Suppressor macrophage treated with lipopolysaccharide for 4 hours (primary cell): ENCODE results near the gene PLSCR3.
A peak's percentile ranks its signal among the peaks of the same experiment; 100 is the strongest.

Experiments
- DNase-seq: peaks from one replicate; pipeline ENCODE4 v3.0.0-alpha.2; 2020

Gene PLSCR3

GRCh38 chr17:7394452-7395191 lies at the start of gene PLSCR3:
PLSCR3 (minus strand) TSS chr17:7394525; CDS start chr17:7394110, 415 bp downstream.
- peak; percentile 84 for DNase-seq

DNA sequence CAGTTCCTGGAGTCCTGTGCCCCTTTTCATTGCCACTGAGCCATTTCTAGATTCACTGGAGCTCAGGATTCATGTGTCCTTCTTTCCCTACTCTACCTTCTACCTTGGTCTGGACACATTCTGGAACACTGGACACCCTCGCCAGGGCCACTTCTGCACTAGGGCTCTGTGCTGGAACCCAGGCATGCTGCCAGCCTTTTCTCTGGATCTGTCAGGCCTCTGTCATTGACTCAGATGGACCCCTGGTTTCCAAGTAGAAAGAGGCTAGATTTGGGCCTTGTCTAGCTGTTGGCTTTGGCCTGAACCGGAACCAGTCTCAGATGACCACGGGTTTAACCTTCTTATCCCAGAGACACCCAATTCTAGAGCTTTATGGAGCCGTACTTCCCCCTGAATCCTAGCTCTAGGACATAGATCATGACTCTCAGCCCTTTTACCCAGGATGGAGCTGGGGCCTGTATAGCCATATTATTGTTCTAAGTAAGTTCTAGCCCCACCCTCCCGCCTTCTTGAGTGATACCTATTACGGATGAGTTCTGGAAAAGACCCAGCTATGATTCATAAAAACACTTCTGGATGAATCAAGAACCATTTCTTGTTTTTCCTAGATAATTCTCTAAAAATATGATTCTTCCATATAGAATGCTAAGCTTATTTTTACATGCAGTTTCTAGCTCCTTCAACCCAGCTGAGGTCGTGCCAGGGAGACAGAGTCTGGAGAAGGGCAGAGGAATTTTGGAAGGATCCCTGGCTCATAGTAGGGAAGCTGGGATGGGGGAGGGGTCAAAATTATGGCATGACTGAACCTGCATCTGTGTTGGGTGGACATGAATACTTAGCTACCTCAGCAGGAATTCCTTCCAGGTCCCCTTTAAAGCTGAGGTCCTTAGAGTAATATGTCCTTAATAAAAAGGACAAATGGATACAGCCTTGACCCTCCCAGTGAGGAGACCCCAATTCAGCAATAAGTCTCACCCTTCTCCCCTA lies 49.5 kb upstream of the PLSCR3 start:
- DNase-seq: no peak

GRCh38 chr17:7442142-7442541 lies 47.8 kb upstream of the PLSCR3 start:
- DNase-seq: no peak

DNA sequence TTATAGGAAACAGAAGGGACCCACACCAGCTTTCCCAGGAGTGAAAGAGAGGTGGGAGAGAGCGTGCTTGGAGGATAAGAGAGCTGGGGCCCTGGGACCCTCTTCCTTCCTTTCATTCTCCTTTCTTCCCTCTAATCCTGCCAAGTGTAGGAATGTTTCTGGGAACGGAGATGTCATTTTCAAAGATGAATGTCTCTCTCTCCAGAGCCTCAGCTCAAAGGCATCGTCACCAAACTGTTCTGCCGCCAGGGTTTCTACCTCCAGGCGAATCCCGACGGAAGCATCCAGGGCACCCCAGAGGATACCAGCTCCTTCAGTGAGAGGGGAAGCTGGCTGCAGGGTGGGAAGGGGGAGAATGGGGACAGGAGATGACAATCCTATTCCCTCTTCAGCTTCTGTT lies 46.9 kb upstream of the PLSCR3 start:
- no peak for DNase-seq

DNA sequence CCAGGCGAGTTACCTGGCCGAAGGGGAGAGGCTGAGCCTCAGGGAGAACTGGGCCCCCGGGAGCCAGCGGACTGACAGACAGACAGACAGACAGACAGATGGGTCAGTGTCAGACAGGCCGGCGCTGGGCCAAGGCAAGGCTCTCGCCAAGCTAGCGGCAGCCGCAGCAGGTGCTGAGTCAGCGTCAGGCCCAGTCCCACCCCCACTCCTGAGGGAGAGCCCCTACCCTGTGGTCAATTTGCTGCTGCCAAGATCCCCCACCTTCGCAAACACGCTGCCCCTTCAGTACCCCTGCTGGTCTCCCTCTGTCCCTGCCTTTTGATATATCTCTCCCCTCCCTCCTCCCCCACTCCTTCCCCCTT lies 46.5 kb upstream of the PLSCR3 start:
- peak; percentile 24 for DNase-seq

GRCh38 chr17:7440113-7440833 lies 45.9 kb upstream of the PLSCR3 start:
- DNase-seq: peak; percentile 54

- DNase-seq: no peak
Measured at GRCh38 chr17:7439462-7440112, 45.3 kb upstream of the PLSCR3 start, which contains the start of gene FGF11. FGF11 (plus strand) TSS chr17:7439512; CDS start chr17:7439621, 109 bp downstream.

DNA sequence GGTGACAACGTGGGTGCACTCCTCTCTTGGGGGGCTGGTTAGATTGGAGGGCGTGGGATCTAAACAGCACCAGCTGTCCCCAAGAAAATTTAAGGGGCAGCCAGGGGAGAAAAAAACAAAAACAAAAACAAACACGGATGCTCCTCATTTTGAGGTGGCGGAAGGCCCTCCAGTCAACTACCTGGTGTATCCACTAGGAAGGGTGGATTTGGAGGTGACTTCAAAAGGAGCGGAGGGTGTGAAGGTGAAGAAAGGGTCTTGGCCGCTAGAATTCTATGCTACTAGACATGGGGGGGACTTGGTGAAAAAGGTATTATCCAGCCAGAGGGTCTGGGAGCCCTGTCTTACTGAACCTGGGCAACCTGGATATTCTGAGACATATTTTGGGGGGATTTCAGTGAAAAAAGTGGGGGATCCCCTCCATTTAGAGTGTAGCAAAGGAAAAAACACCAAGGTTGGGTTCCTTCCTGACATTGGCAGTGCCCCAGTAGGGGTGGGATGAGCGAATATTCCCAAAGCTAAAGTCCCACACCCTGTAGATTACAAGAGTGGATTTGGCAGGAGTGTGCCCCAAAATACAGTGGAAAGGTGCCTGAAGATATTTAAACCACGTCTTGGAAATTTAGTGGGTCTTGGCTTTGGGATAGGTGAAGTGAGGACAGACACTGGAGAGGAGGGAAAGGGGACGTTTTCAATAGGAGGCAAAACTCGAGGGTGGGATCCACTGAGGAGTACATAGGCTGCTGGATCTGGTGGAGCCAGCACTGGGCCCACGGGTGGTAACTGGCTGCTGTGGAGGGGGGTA lies 44.5 kb upstream of the PLSCR3 start:
- no peak for DNase-seq

GRCh38 chr17:7437950-7438614 lies 43.8 kb upstream of the PLSCR3 start:
- DNase-seq: peak; percentile 66

GRCh38 chr17:7437369-7437863 lies 43.1 kb upstream of the PLSCR3 start:
- no peak for DNase-seq

DNA sequence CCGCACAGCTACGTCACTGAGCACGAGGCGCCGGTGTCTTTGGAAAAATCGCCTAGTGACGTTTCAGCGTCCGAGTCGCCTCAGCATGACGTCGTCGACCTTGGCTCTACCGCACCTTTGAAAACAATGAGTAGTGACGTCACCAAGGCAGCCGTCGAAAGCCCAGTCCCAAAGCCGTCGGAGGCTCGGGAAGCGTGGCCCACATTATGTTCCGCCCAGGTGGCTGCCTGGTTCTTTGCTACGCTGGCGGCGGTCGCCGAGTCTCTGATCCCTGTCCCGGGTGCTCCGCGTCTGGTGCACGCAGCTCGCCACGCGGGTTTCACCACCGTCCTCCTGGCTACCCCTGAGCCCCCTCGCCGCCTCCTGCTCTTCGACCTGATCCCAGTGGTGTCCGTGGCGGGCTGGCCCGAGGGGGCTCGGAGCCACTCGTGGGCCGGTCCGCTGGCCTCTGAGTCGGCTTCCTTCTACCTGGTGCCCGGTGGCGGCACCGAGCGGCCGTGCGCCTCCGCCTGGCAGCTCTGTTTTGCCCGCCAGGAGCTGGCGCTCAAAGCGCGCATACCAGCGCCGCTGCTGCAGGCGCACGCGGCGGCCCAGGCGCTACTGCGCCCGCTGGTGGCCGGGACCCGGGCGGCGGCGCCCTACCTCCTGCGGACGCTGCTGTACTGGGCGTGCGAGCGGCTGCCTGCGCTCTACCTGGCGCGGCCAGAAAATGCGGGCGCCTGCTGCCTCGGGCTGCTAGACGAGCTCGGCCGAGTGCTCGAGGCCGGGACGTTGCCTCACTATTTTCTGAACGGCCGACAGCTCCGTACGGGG lies 42.4 kb upstream of the PLSCR3 start:
- peak; percentile 91 for DNase-seq

DNA sequence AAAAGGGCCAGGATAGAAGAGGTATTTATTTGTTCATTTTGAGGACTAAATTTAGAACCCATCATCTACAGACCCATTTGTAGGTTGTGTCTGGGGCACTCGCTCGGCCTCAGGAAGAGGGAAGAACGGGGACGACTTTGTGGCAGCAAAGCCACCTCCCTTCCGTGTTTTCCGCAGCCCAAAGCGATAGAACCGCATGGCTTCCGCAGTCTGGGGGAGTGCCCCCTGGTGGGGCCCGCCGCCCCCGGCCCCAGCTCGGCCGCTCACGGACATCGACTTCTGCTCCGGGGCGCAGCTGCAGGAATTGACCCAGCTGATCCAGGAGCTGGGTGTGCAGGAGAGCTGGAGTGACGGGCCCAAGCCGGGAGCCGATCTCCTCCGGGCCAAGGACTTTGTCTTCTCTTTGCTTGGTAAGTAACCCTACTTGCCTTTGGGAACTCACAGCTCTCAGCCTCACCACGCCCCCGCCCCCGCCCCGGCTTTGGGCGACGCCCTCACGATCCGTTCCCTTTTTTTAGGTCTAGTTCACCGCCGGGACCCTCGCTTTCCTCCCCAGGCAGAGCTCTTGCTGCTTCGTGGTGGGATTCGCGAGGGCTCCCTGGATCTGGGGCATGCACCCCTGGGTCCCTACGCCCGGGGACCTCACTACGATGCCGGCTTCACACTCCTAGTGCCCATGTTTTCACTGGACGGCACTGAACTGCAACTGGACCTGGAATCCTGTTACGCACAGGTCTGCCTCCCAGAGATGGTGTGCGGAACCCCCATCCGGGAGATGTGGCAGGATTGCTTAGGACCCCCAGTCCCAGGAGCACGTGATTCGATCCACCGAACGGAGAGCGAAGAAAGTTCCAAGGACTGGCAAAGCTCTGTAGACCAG lies 41.6 kb upstream of the PLSCR3 start:
- peak; percentile 61 for DNase-seq

DNA sequence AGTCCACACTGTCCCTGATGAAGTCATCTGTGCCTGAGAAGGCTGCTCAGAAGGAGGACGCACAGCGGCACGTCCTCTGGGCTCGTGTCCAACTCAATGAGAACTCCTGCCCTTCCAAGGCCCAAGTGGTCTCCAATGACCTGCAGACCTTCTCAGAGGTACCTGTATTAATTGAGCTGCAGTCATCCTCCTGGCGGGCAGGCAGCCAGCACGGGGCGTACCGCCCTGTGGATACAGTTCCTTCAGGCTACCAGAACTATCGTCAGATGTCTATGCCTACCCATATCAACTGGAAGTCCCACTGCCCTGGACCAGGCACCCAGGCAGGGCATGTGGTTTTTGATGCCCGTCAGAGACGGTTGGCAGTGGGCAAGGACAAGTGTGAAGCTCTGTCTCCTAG lies 38.0 kb upstream of the PLSCR3 start:
- DNase-seq: no peak

DNA sequence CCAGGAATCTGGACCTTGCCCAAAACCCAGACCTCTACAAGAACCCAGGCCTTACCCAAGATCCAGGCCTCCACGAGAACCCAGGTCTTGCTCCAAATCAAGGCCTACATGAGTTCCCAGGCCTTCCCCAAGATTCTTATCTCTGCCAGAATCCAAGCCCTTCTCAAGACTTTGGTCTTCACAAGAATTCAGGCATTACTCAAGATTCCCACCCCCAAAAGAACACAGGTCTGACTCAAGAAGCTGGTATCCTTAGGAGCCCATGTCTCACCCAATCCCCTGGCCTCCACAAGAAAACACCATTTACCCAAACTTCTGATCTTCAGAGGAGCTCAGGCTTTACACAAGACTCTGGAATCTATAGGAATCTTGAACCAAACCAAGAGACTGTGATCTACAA lies 36.9 kb upstream of the PLSCR3 start:
- no peak for DNase-seq

DNA sequence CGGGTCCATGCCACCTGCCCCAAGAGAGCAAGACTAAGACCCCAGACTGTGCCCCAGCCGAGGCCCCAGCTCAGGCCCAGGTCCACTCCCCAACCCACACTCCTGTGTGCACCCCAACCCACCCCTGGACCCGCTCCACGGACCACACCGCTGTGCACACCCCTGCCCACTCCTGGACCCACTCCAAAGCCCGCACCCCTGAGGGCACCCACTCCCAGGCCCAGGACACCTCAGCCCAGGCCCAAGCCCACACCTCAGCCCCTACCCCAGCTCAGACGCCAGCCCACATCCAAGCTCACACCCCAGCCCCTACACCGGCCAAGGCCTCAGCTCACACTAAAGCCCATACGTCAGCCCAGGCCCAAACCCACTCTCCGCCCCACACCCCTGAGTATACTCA lies 35.4 kb upstream of the PLSCR3 start:
- DNase-seq: no peak

GRCh38 chr17:7428557-7428956 lies 34.2 kb upstream of the PLSCR3 start, which contains the start of gene SPEM3:
SPEM3 (plus strand) TSS chr17:7428857; CDS start chr17:7428903, 46 bp downstream.
- DNase-seq: no peak

DNA sequence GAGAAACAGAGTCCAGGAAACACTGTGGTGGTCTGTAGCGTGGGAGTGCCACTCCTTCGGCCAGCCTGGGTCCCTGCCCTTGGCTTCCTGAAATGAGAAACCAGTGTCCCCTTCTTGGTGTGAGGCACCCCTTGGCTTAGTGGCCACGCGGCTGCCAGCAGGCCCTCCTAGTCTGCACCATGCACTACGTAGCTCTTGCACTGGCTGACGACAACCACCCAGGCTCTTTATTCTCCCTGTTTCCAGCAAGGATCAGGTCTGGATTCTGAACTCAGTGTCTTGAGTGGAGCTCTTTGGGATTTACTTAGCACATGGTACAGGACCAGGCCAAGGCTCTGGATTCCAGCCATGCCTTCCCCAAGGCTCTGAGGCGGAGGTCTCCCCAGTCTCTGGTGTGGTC lies 33.2 kb upstream of the PLSCR3 start:
- no peak for DNase-seq

DNA sequence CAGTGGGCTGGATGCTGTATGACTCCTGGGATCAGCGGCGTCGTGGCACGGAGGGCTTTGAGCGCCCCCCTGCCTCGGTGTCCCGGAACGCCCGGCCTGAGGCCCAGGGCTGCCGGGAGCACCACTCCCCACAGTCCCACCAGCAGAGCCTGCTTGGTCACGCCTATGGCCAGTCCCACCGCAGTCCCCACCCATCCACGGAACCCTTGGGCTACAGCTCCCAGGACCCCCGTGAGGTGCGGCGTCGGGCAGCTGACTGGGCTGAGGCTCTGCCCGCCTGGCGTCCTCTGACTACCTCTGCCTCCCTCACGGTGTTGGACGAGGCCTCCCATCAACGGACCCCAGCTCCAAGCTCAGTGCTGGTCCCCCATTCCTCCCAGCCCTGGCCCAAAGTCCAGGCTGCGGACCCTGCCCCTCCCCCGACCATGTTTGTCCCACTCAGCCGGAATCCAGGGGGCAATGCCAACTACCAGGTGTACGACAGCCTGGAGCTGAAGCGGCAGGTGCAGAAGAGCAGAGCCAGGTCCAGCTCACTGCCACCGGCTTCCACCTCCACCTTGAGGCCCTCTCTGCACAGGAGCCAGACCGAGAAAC lies 32.7 kb upstream of the PLSCR3 start:
- DNase-seq: no peak
